Activated CD4-positive, alpha-beta T cell treated with anti-CD3 and anti-CD28 coated beads, Interleukin-2, amount 50 U/mL, for 48 hours (primary cell): ENCODE results near the gene IL10.
A peak's percentile ranks its signal among the peaks of the same experiment; 100 is the strongest.
"Not testable (repeated sequence)": the region's sequence is repeated elsewhere in the genome, so short reads cannot be mapped to it uniquely, and the experiment has no call there.

Experiments
- DNase-seq, 2 experiments: peaks; one replicate each; pipeline ENCODE4 v3.0.0-alpha.2; 2020

IL10 gene

GRCh38 chr1:206792939-206793607 lies 20.8 kb upstream of the IL10 start:
- no peak for DNase-seq

- no peak for DNase-seq
Observed at GRCh38 chr1:206790502-206791250, 18.4 kb upstream of the IL10 start.

DNA sequence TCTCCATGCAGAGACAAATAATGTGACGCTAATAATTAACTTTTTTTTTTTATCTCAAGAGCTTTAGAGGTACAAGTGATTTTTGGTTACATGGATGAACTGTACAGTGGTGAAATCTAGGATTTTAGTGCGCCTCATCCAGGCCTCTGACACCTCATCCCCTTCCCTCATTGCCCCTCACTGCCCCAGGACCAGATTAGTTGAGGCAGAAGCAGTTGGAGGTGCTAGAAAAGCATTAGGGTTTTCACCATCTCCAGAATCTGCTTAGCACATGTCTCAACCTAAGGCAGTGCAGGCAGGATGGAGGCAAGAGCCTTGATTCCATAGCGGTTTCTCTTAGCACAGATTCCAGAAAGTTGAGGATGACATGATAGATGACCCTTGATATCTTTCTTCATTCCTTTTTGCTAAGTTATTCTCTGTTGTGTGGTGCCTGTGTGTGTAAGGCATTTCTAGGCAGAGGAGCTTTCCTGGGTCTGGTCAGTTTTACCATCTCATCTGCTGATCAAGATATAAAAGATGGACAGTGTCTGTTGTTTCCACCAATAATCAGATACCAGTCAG lies 16.3 kb upstream of the IL10 start:
- no peak for DNase-seq

GRCh38 chr1:206787891-206788290 lies 15.6 kb upstream of the IL10 start:
- DNase-seq: no peak

GRCh38 chr1:206786212-206786886 lies 14.1 kb upstream of the IL10 start:
- DNase-seq: no peak

DNA sequence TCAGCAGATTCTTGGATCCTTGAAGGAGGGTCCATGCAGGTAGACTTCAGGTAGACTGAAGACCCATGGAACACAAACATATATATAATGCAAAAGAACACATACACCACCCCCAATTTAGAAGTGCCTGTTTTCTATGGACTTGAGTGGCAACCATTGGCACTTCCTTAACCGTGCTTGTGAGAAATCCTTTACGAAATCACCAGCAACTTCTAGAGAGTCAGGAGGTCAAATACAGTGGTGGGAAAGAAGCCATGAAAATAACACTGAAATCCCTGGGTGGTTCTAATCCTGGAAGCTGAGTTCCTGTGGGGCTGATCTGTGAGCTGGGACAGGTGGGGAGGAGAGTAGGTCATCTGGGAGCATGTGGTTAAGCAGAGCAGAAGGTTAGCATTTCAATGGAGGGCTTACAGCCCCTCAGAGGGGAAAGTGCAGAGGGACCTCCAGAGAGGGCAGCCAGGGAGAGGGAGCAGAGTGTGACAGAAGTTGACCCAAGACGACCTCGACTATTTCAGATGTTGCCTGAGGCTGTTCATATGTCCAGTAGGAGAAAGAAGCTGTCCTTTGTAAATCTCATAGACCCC lies 13.0 kb upstream of the IL10 start:
- no peak for DNase-seq

DNA sequence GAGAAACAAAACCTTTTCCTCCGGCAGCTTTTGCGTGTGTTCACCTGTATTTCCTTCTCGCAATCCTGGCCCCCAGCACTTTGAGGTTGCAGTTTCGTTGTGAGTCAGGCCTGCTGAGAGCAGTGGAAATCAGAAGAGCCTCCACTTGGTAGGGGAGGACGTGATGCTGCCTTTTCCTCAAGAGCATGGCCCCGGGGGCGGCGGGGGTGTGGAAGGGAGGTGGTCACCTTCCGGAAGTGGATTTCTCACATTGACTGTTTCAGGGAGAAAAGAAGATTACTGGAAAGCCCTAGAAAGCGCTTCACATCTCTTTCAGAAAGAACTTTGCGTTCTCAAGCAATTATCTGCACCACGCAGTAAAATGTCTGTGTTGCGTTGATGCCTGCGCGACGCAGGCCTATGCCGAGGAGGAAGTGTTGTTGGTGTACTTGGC lies 12.2 kb upstream of the IL10 start:
- peak; percentile 92 to 94 for DNase-seq

DNA sequence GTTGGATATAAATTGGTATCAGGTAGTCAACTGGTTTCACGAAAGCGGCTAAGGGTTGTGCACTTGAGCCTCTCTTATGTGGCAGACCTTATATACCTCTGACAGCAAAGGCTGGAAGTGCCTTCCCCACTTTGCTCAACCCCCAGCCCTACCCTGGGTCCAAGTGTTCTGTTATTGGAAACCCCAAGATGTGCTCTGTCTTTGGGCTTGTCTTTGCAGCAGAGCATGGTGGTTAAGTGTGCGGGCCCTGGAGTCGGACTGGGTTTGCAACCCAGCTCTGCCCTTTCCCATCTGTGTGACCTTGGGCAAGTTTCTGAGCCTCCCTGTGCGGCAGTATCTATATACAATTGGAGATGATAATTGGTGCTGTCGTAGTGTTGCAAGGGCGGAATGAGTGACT lies 11.2 kb upstream of the IL10 start:
- no peak for DNase-seq

GRCh38 chr1:206782448-206782847 lies 10.2 kb upstream of the IL10 start:
- DNase-seq: no peak

DNA sequence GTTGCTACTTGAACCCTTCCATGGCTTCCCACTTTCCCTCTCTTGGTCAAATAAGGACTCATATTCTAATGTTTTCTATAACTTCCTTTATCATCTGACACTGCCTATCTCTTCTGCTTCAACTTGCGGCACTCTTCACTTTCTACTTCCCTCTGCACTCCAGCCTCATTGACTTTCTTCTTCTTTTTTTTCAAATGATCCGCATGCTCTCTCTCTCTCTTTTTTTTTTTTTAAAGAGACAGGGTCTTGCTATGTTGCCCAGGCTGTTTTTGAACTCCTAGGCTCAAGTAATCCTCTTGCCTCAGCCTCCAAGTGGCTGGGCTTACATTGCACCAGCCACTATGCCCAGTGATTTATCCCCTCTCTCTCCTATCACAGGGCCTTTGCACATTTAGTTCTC lies 7.3 kb upstream of the IL10 start:
- no peak for DNase-seq

DNA sequence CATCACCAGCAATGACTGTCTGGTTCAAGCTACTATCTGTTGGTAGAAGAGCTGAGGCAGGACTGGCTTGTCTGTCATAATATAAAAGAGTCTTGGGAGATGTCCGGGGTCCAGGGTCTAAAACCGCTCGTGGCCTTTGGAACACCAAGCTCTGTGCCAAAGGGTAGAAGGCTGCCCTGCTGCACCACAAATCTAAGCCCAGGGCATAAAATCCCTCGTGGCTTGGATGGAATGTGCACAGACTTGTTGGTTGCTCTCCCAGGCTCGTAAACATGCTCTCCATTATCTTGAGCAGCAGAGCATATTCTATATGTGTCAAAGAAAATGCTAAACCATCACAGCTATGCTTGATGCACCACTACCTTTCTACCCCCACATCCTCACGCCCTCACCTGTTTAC lies 6.6 kb upstream of the IL10 start:
- DNase-seq: not testable (repeated sequence)

GRCh38 chr1:206778031-206778430 lies 5.7 kb upstream of the IL10 start:
- no peak for DNase-seq

DNA sequence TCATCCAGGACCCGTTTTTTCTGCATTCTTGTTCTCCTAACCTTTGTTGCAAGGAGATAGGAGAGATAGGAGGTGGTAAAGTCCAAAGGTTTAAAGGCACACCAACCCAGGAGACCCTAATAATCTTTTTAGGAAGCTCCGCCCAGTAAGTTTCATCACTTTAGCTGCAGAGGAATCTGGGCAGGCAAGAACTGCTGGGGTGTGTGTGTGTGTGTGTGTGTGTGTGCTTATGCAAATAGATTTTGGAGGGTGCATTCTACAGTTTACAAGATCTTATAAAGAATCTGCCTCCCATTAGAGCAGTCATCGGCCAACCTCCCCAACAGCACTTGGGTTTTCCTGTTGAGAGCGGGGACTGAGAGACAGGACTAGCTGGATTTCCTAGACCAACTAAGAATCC lies 3.9 kb upstream of the IL10 start:
- no peak for DNase-seq

- no peak for DNase-seq
Observed at GRCh38 chr1:206774093-206774492, 1.8 kb upstream of the IL10 start.

DNA sequence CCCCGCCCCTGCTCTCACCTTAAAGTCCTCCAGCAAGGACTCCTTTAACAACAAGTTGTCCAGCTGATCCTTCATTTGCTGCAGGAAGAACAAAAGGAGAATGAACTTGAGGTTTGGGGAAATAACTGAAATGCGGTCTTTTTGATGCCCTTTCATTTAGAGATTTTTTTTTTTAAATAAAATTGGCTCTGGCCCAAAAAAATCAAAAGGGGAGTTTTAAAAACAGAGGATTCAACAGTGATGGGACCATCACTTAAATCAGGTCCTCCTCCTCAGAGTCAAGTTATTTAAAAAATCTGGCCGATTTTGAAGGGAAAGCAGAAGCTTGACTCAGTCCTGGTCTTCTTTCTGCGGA lies 979 bp downstream of the IL10 start:
- no peak for DNase-seq

- no peak for DNase-seq
Observed at GRCh38 chr1:206770531-206771337, 1.6 kb downstream of the IL10 start, which contains the start of gene IL19. TSS of gene IL19 (plus strand) at chr1:206770773. CDS start at chr1:206836663, 65,890 bp downstream.

DNA sequence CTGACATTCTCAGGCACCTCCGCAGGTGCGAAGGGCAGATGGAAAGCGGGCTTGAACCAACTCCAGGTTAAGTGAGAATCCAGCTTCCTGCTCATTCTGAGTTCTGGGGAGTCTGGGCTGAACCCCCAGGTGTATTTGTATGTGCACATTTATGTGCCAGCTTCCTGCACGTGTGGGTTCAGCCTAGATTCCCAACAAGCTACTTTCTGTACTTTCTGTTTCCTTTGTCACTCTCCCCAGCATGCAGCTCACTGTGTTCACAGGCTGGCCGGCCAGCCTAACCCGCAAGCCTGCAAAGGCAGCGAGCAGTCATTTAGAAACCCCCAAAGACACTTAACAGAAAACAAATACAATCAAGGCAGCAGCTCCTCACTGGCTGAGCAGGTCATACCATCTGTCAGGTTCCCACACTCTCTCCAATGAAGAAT lies 3.0 kb downstream of the IL10 start:
- DNase-seq: peak; percentile 61 to 72

- no peak for DNase-seq
Observed at GRCh38 chr1:206768472-206769303, 3.6 kb downstream of the IL10 start.

GRCh38 chr1:206766251-206766856 lies 5.9 kb downstream of the IL10 start:
- DNase-seq: peak; percentile 61 to 75

GRCh38 chr1:206765771-206766170 lies 6.5 kb downstream of the IL10 start:
- DNase-seq: not testable (repeated sequence)
